GM12872 (cell line): Measurements from ENCODE around the gene SOX6.

Experiments
- CTCF ChIP-seq: IDR thresholded peaks from 3 replicates; pipeline ENCODE4 v1.5.1; 2011; ENCODE audit warnings: low read depth, mild to moderate bottlenecking, low read length, moderate library complexity; ENCODE audit not compliant: insufficient read depth

Gene SOX6

GRCh38 chr11:16015741-16016467 lies 340.4 kb downstream of the SOX6 start:
- TF ChIP-seq CTCF: no peak

GRCh38 chr11:16013649-16014275 lies 342.6 kb downstream of the SOX6 start:
- no peak for TF ChIP-seq CTCF

- TF ChIP-seq CTCF: no peak
These were observed 343.1 kb downstream of the SOX6 start for GRCh38 chr11:16013242-16013641.

- no peak for TF ChIP-seq CTCF
These were observed 344.1 kb downstream of the SOX6 start for GRCh38 chr11:16012125-16012751.

- no peak for TF ChIP-seq CTCF
These were observed 344.9 kb downstream of the SOX6 start for GRCh38 chr11:16011396-16011795.

- no peak for TF ChIP-seq CTCF
These were observed 347.3 kb downstream of the SOX6 start for GRCh38 chr11:16009021-16009420.

- no peak for TF ChIP-seq CTCF
These were observed 348.8 kb downstream of the SOX6 start for GRCh38 chr11:16007514-16007913.
